Measurements from ENCODE around the gene PPIE. TPM values are rescaled to one million over a fixed set of nuclear protein-coding genes. Genes with fewer than 3 reads are reported as not detected.

The PPIE gene
- total RNA-seq, 3 donors from 2014 or later (not counting 1 experiment from before 2014, with no cell fraction given): 44.3 to 62.8 (median 59.8) TPM

- Histone ChIP-seq H3K36me3 (ENCODE audit: control insufficient read depth, insufficient read depth, low read length) (no peaks in the 10 kb centered on the region), H3K9me3 (ENCODE audit: control insufficient read depth, insufficient read depth, low read length) (no peaks in the 10 kb centered on the region), H3K27me3 (ENCODE audit: control insufficient read depth, insufficient read depth, low read length) (peaks cover 34% of the 10 kb centered on the region), H3K4me3 (ENCODE audit: low read length) (peak overlapping the region; percentile 16), H3K4me1 (ENCODE audit: control insufficient read depth, insufficient read depth, low read length) (peaks cover 25% of the 10 kb centered on the region), H3K27ac (ENCODE audit: low read length) (no peak overlapping the region)
- Mint-ChIP-seq H3K4me3 (peak overlapping the region; percentile 65), H3K27me3 (ENCODE audit: low read depth in 2 of 2) (peaks cover 47 to 58% of the 10 kb centered on the region in 2 donors), H3K4me1 (peaks cover 7 to 14% of the 10 kb centered on the region in 2 donors), H3K36me3 (no peaks in the 10 kb centered on the region), H3K27ac (peak overlapping the region in 1 of 2 donors; percentile 69), H3K9me3 (no peaks in the 10 kb centered on the region)
- ATAC-seq (peak in 1 of 3 donors; percentile 7), DNase-seq (peak in 1 of 2 donors; percentile 50)
- no peak for TF ChIP-seq CTCF (IDR thresholded peaks at IDR 0.05)
- 13% methylated on average over 55 of the region's 56 CpGs for WGBS (ENCODE audit: insufficient coverage)
- intact Hi-C loops (cut with micrococcal nuclease): no loop called here
These were observed 46.3 kb upstream of the PPIE start for GRCh38 chr1:39692152-39693074.

GRCh38 chr1:39694026-39694425, 44.7 kb upstream of the PPIE start:
- no peak overlapping the region for H3K4me3 Mint-ChIP-seq
- intact Hi-C loops (cut with micrococcal nuclease): no loop called here
- DNase-seq (no peak), ATAC-seq (no peak)
- H3K27ac Mint-ChIP-seq: no peak overlapping the region
- Histone ChIP-seq H3K4me1 (ENCODE audit: control insufficient read depth, insufficient read depth, low read length) (peaks cover 25% of the 10 kb centered on the region), H3K27me3 (ENCODE audit: control insufficient read depth, insufficient read depth, low read length) (peaks cover 34% of the 10 kb centered on the region), H3K9me3 (ENCODE audit: control insufficient read depth, insufficient read depth, low read length) (no peaks in the 10 kb centered on the region), H3K27ac (ENCODE audit: low read length) (no peak overlapping the region), H3K4me3 (ENCODE audit: low read length) (no peak overlapping the region), H3K36me3 (ENCODE audit: control insufficient read depth, insufficient read depth, low read length) (no peaks in the 10 kb centered on the region)
- peaks cover 45 to 55% of the 10 kb centered on the region in 2 donors for H3K27me3 Mint-ChIP-seq (ENCODE audit: low read depth in 2 of 2)
- H3K4me1 Mint-ChIP-seq: peaks cover 7 to 14% of the 10 kb centered on the region in 2 donors
- TF ChIP-seq CTCF (IDR thresholded peaks at IDR 0.05): no peak
- WGBS (ENCODE audit: insufficient coverage): 100% methylated on average over 1 of the region's 1 CpG
- no peaks in the 10 kb centered on the region for H3K9me3 Mint-ChIP-seq
- no peaks in the 10 kb centered on the region for H3K36me3 Mint-ChIP-seq

GRCh38 chr1:39695016-39695415, 43.7 kb upstream of the PPIE start:
- Histone ChIP-seq H3K36me3 (ENCODE audit: control insufficient read depth, insufficient read depth, low read length) (no peaks in the 10 kb centered on the region), H3K9me3 (ENCODE audit: control insufficient read depth, insufficient read depth, low read length) (no peaks in the 10 kb centered on the region), H3K4me1 (ENCODE audit: control insufficient read depth, insufficient read depth, low read length) (peaks cover 25% of the 10 kb centered on the region), H3K27me3 (ENCODE audit: control insufficient read depth, insufficient read depth, low read length) (peaks cover 24% of the 10 kb centered on the region), H3K27ac (ENCODE audit: low read length) (no peak overlapping the region), H3K4me3 (ENCODE audit: low read length) (no peak overlapping the region)
- H3K36me3 Mint-ChIP-seq: no peaks in the 10 kb centered on the region
- DNase-seq (no peak), ATAC-seq (no peak)
- peaks cover 7 to 14% of the 10 kb centered on the region in 2 donors for H3K4me1 Mint-ChIP-seq
- no peak for TF ChIP-seq CTCF (IDR thresholded peaks at IDR 0.05)
- peaks cover 42 to 50% of the 10 kb centered on the region in 2 donors for H3K27me3 Mint-ChIP-seq (ENCODE audit: low read depth in 2 of 2)
- no peaks in the 10 kb centered on the region for H3K9me3 Mint-ChIP-seq
- intact Hi-C loops (cut with micrococcal nuclease): no loop called here
- no peak overlapping the region for H3K4me3 Mint-ChIP-seq
- H3K27ac Mint-ChIP-seq: no peak overlapping the region
- WGBS (ENCODE audit: insufficient coverage): no CpG with 5 or more reads among the region's 1 CpG

All from natural killer cell (primary cell).